Lower lobe of right lung (tissue), 2 donors: ENCODE data around the gene KCNJ10. TPM values are rescaled to one million over a fixed set of nuclear protein-coding genes. Genes with fewer than 3 reads are reported as not detected.

ENCODE experiments used
- ATAC-seq, 2 donors: fragments of 200-7000 bp; cut with Tn5 transposase; one replicate each; pipeline ENCODE4 v1.9.1; 2020 to 2022; ENCODE audit warnings: mild to moderate bottlenecking in 2 of 2, moderate library complexity in 2 of 2
- DNase-seq: peaks from one replicate; pipeline ENCODE4 v3.0.0-alpha.2; 2020
- H3K27ac ChIP-seq: fragments of 200-600 bp; one replicate; pipeline ENCODE4 v1.8.0; 2022
- H3K27me3 ChIP-seq: fragments of 200-600 bp; one replicate; pipeline ENCODE4 v1.8.0; 2022; ENCODE audit warnings: low read depth
- H3K36me3 ChIP-seq: fragments of 200-600 bp; one replicate; pipeline ENCODE4 v1.8.0; 2022; ENCODE audit warnings: mild to moderate bottlenecking
- H3K4me1 ChIP-seq: fragments of 200-600 bp; one replicate; pipeline ENCODE4 v1.8.0; 2022
- H3K4me3 ChIP-seq: fragments of 200-600 bp; one replicate; pipeline ENCODE4 v1.8.0; 2022; ENCODE audit warnings: mild to moderate bottlenecking
- H3K9me3 ChIP-seq: fragments of 200-600 bp; one replicate; pipeline ENCODE4 v1.8.0; 2022
- CTCF ChIP-seq: fragments of 200-600 bp; IDR thresholded peaks from one replicate; pipeline ENCODE4 v1.8.0; 2022; ENCODE audit warnings: antibody characterized with exemption, mild to moderate bottlenecking
- intact Hi-C: fragments of 100-400 bp; cut with DNase I; formaldehyde crosslinking; loops from one replicate; pipeline ENCODE4 v1.11.0; 2022
- total RNA-seq: library from RNA; stranded (reverse); fragmentation: NEBNext Ultra II Directional; extraction: Animal tissue kit (Norgen Biotek cat#: 25700); gene quantifications from one replicate; pipeline ENCODE4 v1.2.1, GENCODE V29; 2021
- donor health status: DM: no; HTN: yes; CAD: no; lungs with severe emphysema.

Gene KCNJ10
- total RNA-seq, 1 donor from 2014 or later, result 0.15 TPM

- no peaks in the 10 kb centered on the region for H3K4me1 ChIP-seq
- intact Hi-C loops, result loop anchor here (5.0 kb wide), 1 partner anchor 69 kb away; no protein-coding TSS in a partner anchor
- DNase-seq (peak; percentile 86), ATAC-seq (peak; percentile 88 to 93)
- H3K27ac ChIP-seq, result no peak overlapping the region
- no peaks in the 10 kb centered on the region for H3K9me3 ChIP-seq
- peak; percentile 87 for TF ChIP-seq CTCF
- no peak overlapping the region for H3K4me3 ChIP-seq
- no peaks in the 10 kb centered on the region for H3K36me3 ChIP-seq
- no peaks in the 10 kb centered on the region for H3K27me3 ChIP-seq
These were observed 63.5 kb downstream of the KCNJ10 start for GRCh38 chr1:160006312-160006940.

GRCh38 chr1:160005070-160005469, 64.9 kb downstream of the KCNJ10 start:
- H3K9me3 ChIP-seq, result no peaks in the 10 kb centered on the region
- H3K4me3 ChIP-seq, result no peak overlapping the region
- no peak overlapping the region for H3K27ac ChIP-seq
- intact Hi-C loops, result loop anchor here (5.0 kb wide), 1 partner anchor 68 kb away; no protein-coding TSS in a partner anchor
- H3K36me3 ChIP-seq, result no peaks in the 10 kb centered on the region
- no peaks in the 10 kb centered on the region for H3K27me3 ChIP-seq
- TF ChIP-seq CTCF, result no peak
- DNase-seq (no peak), ATAC-seq (no peak)
- H3K4me1 ChIP-seq, result no peaks in the 10 kb centered on the region

- DNase-seq (no peak), ATAC-seq (no peak)
- intact Hi-C loops, result no loop called here
- Histone ChIP-seq H3K4me3 (no peak overlapping the region), H3K9me3 (no peaks in the 10 kb centered on the region), H3K27me3 (no peaks in the 10 kb centered on the region), H3K4me1 (no peaks in the 10 kb centered on the region), H3K27ac (no peak overlapping the region), H3K36me3 (no peaks in the 10 kb centered on the region)
- TF ChIP-seq CTCF, result no peak
These were observed 65.5 kb downstream of the KCNJ10 start for GRCh38 chr1:160004425-160004824.

GRCh38 chr1:160004001-160004400, 66.0 kb downstream of the KCNJ10 start:
- TF ChIP-seq CTCF, result no peak
- Histone ChIP-seq H3K9me3 (no peaks in the 10 kb centered on the region), H3K4me1 (no peaks in the 10 kb centered on the region), H3K27me3 (no peaks in the 10 kb centered on the region), H3K36me3 (no peaks in the 10 kb centered on the region), H3K27ac (no peak overlapping the region), H3K4me3 (no peak overlapping the region)
- intact Hi-C loops, result no loop called here
- ATAC-seq (no peak), DNase-seq (no peak)

GRCh38 chr1:160001440-160001839, 68.5 kb downstream of the KCNJ10 start:
- DNase-seq, result no peak
- Histone ChIP-seq H3K4me1 (no peaks in the 10 kb centered on the region), H3K36me3 (no peaks in the 10 kb centered on the region), H3K27ac (no peak overlapping the region), H3K27me3 (no peaks in the 10 kb centered on the region), H3K4me3 (no peak overlapping the region), H3K9me3 (no peaks in the 10 kb centered on the region)
- ATAC-seq, result no peak
- intact Hi-C loops, result no loop called here
- no peak for TF ChIP-seq CTCF
